Activated CD4-positive, CD25-positive, alpha-beta regulatory T cell (primary cell): ENCODE measurements around the gene NHSL1.
"Not testable (repeated sequence)": the region's sequence is repeated elsewhere in the genome, so short reads cannot be mapped to it uniquely, and the experiment has no call there.

Experiments
- DNase-seq, 4 experiments: peaks; one replicate each; lab custom pipeline; 2025; lab: John Stamatoyannopoulos, UW

Gene NHSL1

GRCh38 chr6:138425256-138425655 is 74.0 kb downstream of the NHSL1 start:
- not testable (repeated sequence) for DNase-seq

DNA sequence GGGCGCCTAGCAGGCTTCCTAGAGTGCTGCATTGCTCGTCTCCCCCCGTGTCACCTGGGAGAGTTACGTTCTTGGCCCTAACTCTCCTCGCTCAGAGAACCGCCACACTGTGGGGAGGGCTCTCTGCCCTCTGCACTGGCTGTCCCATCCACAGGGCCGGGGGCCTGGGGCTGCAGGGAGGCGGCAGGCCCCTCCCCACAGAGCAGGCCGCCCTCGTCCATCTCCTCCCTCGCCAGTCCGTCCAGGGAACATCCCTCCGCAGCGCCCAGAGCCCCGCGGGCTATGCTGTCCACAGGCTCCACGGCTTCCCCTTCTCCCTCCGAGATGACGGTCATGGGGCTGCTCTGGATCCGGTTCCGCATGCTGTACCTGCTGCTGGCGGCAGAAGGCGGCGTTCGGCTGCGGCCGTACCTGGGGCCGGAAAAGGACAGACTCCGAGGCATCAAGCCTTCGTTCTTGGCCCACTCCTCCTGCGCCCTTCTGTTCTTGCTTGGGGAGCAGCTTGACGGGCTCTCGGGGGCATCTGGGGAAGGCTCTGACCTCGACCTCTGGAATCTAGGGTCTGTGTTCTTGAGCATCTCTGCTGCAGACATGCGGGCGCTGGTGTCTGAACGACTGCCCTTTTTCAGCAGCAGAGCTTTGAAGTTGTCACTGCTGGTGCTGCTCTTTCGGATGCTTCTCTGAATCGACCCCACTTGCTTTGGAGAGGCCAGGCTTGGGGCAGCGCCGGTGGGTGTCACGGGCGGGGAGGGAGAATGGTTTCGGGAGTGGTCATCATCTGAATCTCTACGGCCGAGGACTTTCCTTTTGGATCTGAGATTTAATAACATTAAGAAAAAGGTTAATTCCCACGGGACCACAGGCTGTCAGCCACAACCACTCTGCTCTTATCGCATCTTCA is 75.0 kb downstream of the NHSL1 start:
- DNase-seq: no peak

GRCh38 chr6:138422861-138423260 is 76.4 kb downstream of the NHSL1 start:
- DNase-seq: no peak

DNA sequence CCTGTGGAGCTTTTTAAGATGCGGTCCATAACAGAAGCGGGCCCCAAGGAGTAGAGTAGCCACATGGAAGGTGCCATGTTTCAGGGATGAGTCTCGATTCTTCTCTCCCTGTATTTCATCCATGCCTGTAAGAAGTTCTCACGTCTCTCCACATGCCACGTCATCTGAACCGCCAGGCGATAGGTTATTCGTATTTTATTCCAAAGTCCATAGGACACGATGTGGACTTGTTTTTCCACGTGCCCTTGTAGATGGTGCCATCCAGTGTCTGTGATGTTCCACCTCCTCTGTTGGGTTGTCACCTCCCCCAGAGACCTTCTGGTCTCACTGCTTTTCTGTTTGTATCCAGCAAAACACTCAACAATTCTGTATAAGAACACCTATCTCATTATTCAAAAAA is 77.7 kb downstream of the NHSL1 start:
- no peak for DNase-seq

- DNase-seq: no peak
These were observed 78.2 kb downstream of the NHSL1 start for GRCh38 chr6:138421089-138421488.

GRCh38 chr6:138420356-138420755 is 78.9 kb downstream of the NHSL1 start:
- no peak for DNase-seq

GRCh38 chr6:138419766-138420165 is 79.5 kb downstream of the NHSL1 start:
- DNase-seq: no peak

- no peak for DNase-seq
These were observed 81.1 kb downstream of the NHSL1 start for GRCh38 chr6:138418118-138418742.

DNA sequence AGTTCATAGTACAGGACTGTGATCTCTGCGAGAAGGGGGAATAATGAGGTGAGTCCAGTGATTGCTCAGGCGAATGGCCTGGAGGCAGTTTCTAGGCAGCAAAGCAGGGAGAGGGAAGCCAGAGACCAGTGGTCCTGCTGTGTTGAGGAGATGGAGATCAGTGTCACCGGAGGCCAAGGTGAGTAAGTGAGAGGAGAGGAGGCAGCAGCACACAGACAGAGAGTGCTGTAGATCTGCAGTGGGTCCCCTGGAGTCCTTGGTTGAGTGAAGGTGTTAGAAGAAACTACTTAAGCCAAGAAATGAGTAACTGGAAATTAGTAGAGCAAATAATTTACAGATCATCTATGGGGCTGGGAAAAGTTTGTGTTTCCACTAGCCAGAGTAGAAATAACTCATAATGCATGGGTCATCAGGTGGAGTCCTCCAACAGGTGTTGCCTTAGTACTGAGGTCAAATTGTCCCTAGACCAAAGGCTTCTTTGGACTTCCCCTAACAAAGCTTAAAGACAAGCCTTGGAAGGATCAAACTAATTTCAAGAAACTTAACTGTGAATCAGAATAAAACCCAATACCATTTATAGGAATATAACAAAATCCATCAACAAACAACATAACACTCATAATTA is 81.7 kb downstream of the NHSL1 start:
- no peak for DNase-seq

DNA sequence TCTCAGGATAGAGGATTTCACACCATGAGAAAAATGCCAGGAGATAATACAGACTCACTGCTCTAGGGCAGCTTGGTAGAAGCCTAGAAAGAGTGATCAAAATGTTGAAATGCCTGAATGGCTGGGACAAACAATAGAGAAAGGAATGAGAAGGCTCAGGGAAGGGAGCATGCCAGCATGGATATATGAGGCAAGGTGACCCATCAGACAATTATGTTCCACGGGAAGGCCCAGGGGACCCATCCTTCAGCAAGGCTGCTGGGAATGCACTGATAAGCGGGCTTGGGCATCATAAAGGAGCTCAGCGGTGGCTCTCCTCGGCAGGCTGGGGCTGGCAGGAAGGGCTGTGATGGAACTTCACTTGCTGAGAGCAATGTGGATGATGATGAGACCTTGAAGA is 83.1 kb downstream of the NHSL1 start:
- DNase-seq: no peak

DNA sequence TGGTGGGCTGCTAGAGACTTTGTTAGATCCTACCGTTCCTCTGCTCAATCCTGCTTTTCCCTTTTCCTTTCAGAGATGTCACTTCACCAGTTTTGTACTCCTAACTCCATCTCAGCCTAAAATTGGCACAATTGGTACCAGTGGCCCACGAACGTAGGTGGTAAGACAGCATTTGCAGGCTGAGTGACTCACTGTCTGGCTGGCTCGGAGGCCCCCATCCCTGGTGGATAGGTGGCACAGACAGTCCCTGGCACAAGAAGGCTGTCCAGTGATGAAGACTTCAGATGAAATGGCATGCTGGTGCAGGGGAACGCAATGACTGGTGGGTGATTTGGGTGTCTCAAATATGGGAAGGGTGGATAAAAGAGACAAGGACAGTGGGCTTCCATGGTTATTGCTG is 84.2 kb downstream of the NHSL1 start:
- DNase-seq: no peak

GRCh38 chr6:138410972-138411880 is 88.1 kb downstream of the NHSL1 start:
- DNase-seq: no peak

DNA sequence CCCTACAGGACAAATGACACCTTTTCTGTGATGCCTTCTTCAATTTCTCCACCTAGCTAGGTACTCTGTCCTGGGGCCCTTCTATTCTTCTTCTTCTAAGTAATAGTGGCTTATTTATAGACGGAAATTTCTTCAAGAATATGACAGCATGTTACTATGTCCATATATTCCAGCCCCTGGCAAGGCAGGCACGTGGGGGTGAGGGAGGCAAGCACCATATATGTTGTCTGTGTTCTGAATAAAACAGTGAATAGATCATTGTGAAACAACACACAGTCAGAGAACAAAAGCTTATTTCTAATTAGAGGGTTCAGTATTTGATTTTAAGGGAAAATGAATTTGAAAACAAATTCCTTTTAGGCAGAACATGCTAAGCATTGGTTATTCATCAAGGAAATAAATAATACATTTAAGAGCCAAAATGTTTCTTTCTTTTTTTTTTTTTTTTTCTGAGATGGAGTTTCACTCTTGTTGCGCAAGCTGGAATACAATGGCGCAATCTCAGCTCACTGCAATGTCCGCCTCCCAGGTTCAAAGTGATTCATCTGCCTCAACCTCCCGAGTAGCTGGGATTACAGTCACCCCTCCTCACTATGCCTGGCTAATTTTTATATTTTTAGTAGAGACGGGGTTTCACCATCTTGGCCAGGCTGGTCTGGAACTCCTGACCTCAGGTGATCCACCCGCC is 89.1 kb downstream of the NHSL1 start:
- no peak for DNase-seq

DNA sequence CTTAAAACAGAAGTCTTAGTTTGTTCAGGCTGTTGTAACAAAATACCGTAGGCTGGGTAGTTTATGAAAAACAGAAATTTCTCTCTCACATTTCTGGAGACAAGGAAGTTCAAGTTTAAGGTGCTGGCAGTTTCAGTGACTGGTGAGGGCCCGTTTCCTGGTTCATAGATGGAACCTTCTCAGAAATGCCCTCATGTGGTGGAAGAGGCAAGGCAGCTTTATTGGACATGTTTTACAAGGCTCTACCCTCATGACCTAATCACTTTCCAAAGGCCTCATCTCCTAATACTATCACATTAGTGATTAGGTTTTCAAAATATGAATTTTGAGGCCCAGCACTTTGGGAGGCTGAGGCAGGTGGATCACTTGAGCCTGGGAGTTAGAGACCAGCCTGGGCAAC is 92.9 kb downstream of the NHSL1 start:
- no peak for DNase-seq

- DNase-seq: no peak
These were observed 93.4 kb downstream of the NHSL1 start for GRCh38 chr6:138405816-138406413.

GRCh38 chr6:138404666-138405337 is 94.5 kb downstream of the NHSL1 start:
- peak in 3 of 4 experiments; percentile 31 to 44 (median 35) for DNase-seq

GRCh38 chr6:138403801-138404665 is 95.3 kb downstream of the NHSL1 start, which contains the start of gene HEBP2:
HEBP2 (plus strand) TSS chr6:138404223; CDS start chr6:138404496, 273 bp downstream.
- peak; percentile 84 to 94 (median 88) for DNase-seq

DNA sequence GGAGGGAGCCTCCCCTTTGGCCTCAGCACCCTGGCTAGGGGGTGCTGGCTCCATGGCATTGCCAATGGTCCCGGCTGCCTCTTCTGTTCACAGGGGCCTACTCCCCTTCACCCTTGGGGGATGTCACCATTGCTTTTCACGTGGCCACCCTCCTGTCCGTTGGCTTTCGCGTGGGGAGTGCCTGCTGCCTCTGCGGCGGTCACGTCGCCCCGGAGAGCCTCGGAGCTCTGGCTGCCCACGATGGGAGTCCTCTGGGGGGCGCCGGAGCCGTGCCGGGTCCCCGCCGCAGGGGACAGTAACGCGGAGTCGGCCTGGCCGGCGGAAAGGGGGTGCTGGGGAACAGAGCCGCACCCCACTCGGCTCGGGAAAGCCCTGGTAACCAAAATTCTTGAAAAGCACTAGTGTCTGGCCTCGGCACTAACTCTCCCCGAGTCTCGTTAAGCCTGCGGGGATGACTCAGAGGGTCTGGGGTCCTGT is 95.9 kb downstream of the NHSL1 start:
- DNase-seq: peak in 3 of 4 experiments; percentile 9 to 17 (median 10)

DNA sequence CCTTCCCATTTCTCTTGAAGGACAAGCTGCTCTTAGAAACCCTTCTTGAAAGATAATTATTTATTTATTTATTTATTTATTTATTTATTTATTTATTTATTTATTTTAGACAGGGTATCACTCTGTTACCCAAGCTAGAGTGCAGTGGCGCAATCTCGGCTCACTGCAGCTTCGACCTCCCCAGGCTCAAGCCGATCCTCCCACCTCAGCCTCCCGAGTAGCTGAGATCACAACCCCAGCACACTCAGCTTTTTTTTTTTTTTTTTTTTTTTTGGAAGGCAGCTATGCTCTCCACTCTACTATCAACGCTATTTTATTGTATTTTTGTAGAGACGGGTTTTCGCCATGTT is 96.5 kb downstream of the NHSL1 start:
- DNase-seq: no peak
